HS-5 (cell line): ENCODE measurements around the gene NRXN2.

Experiments
- DNase-seq: peaks from one replicate; pipeline ENCODE4 v3.0.0-alpha.2; 2012; ENCODE audit warnings: low read depth

NRXN2 gene

GRCh38 chr11:64588701-64589100 lies 134.3 kb downstream of the NRXN2 start:
- DNase-seq, result no peak

GRCh38 chr11:64586366-64586765 lies 136.6 kb downstream of the NRXN2 start:
- DNase-seq, result no peak

- DNase-seq, result no peak
Measured at GRCh38 chr11:64585150-64585549, 137.8 kb downstream of the NRXN2 start.

- no peak for DNase-seq
Measured at GRCh38 chr11:64583296-64584262, 139.4 kb downstream of the NRXN2 start.

- no peak for DNase-seq
Measured at GRCh38 chr11:64582885-64583284, 140.1 kb downstream of the NRXN2 start.

GRCh38 chr11:64581057-64581523 lies 141.9 kb downstream of the NRXN2 start:
- DNase-seq, result no peak

GRCh38 chr11:64580412-64580811 lies 142.6 kb downstream of the NRXN2 start:
- DNase-seq, result no peak

- no peak for DNase-seq
Measured at GRCh38 chr11:64577202-64577601, 145.8 kb downstream of the NRXN2 start.

GRCh38 chr11:64572143-64572542 lies 150.9 kb downstream of the NRXN2 start:
- no peak for DNase-seq

GRCh38 chr11:64571410-64572091 lies 151.4 kb downstream of the NRXN2 start:
- no peak for DNase-seq

GRCh38 chr11:64571050-64571409 lies 152.0 kb downstream of the NRXN2 start:
- no peak for DNase-seq

GRCh38 chr11:64570341-64570740 lies 152.7 kb downstream of the NRXN2 start:
- no peak for DNase-seq

- no peak for DNase-seq
Measured at GRCh38 chr11:64569300-64569970, 153.6 kb downstream of the NRXN2 start.

GRCh38 chr11:64568584-64569140 lies 154.3 kb downstream of the NRXN2 start:
- DNase-seq, result no peak

GRCh38 chr11:64568041-64568571 lies 154.9 kb downstream of the NRXN2 start:
- DNase-seq, result no peak

- no peak for DNase-seq
Measured at GRCh38 chr11:64566915-64567891, 155.8 kb downstream of the NRXN2 start.

- peak; percentile 29 for DNase-seq
Measured at GRCh38 chr11:64566042-64566914, 156.7 kb downstream of the NRXN2 start.

- no peak for DNase-seq
Measured at GRCh38 chr11:64564947-64565889, 157.8 kb downstream of the NRXN2 start.

GRCh38 chr11:64564419-64564818 lies 158.6 kb downstream of the NRXN2 start:
- no peak for DNase-seq
